GM21447 (cell line): Measurements from ENCODE around the gene KLF13.

ENCODE experiments used
- ATAC-seq: cut with Tn5 transposase; IDR thresholded peaks from one replicate; pipeline ENCODE4 v1.9.1; 2021; ENCODE audit not compliant: unreplicated experiment

KLF13 gene

GRCh38 chr15:31377030-31377429 lies 50.4 kb downstream of the KLF13 start:
- no peak for ATAC-seq

DNA sequence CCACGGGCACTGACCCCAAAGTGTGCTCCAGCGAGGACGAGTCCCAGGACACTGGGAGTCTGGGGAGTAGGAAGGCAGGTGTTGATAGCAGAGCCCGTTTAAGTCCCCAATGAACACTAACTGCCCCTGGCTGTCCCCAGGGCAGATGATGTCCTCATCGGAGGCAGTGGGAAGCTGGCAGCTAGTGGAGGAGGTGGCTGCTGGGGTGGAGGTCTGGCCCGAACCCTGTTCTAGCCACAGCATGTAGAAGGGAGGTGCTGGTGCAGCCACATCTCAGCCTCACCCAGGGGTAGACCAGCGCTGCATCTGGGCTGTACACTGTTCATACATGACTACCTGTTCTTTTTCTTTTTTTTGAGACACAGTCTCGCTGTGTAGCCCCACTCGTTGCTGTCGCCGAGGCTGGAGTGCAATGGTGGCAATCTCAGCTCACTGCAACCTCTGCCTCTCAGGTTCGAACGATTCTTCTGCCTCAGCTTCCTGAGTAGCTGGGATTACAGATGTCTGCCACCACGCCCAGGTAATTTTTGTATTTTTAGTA lies 51.8 kb downstream of the KLF13 start:
- no peak for ATAC-seq

- ATAC-seq = no peak
Observed at GRCh38 chr15:31379042-31379441, 52.4 kb downstream of the KLF13 start.

DNA sequence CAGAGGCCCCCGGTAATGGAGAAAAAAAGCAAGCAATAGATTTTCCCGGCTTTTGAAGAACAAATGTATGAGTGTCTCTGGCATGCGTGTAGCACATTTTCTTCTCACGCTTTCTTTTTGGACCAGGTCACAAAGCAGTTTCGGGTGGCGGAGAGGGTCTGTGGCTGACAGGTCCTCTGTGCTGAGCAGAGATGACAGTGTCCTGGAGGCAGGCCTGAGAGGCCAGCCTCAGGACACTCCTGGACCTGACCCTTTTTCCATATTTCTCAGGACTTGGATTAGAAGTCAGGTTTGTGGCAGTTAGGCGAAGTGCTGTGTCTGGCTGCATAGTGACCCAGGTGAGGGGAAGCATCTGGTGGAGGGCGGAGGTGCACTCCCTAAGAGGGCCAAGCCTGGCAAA lies 52.9 kb downstream of the KLF13 start:
- no peak for ATAC-seq

DNA sequence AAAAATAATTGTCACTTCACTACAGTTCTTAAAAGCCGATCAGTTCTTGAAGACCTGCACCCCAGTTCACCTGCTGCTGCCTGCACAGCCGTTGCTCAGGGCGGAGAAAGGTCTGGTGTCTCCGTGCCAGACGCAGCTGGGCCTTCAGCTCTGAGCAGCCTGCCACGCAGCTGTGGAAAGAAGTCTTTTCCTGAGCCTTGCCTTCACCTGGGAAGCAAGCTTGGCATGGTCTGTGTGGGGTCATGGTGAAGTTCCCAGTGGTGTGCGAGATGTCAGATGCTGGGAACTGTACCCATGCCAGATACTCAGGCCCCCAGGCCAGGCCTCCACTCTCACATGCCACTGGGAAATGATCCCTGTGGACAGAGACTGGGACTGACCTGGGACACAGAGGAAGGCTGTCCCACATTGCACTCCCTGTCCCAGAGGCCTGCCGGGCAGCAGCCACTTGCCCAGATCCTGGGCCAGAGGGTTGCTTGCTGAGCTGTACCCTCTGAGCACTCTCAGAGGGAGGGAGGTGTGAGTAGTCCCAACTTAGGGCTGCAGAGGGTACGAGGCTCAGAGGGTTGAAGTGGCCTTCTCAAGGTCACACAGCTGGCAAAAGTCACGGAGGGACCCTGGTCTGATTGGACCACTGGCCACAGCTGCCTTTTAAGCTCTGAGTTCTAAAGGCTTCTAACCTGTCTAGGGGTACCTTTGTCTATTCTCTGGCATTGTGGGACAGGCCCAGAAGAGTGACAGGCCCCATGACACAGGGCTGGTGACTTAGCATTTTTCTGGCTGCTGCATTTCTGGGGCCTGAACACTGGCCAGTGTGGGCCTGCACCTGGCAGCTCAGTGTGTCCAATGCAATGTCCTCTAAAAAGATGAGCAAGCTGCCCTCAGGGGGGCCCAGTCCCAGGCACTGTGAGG lies 55.4 kb downstream of the KLF13 start:
- no peak for ATAC-seq

GRCh38 chr15:31382713-31383045 lies 56.0 kb downstream of the KLF13 start:
- ATAC-seq = no peak

GRCh38 chr15:31383139-31383538 lies 56.5 kb downstream of the KLF13 start:
- ATAC-seq = no peak

DNA sequence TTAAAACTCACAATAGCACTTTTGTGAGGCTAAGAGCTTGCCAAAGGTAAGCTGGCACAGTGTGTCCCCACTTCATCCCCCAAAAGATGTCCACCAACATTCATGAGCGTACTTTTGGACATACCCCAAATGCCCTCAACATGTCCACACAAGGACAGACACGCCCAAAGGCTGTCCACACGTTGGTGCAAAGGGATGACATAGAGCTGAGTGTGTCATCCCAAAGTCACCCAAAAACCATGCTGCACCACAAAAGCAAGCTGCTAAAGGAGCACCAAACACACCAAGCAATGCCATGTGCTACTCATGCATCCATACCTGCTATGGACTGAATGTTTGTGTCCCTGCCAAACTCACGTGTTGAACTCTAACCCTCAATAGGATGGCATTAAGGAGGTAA lies 57.9 kb downstream of the KLF13 start:
- no peak for ATAC-seq

- no peak for ATAC-seq
Observed at GRCh38 chr15:31385736-31386135, 59.1 kb downstream of the KLF13 start.

- ATAC-seq = no peak
Observed at GRCh38 chr15:31387092-31387478, 60.5 kb downstream of the KLF13 start.

DNA sequence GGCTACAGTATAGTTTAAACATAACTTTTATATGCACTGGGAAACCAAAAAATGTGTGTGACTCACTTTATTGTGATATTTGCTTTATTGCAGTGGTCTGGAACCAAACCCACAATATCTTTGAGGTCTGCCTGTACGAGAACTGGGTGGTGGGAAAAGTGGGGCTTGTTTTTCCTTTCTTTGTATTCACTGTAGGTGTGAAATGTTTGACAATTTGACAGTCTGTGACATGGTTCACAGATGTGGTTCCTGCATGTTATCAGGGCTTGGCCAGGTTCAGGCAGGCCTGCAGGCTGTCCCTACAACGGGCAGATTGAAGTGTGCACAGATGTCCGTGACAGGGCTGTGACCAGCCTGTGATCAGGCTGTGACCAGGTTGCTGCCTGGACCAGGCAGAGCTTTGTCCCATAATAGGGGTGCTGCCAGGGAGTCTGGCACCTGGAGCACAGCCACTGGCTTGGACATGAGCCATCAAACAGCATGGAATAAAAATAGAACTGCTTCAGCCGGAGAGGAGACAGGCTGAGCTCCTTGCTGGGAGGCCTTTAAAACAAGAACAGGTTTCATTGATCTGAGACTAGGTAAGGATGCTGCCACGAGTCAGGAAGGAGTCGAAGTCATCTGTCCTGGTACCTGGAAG lies 61.0 kb downstream of the KLF13 start:
- ATAC-seq = no peak

- no peak for ATAC-seq
Observed at GRCh38 chr15:31389576-31389975, 62.9 kb downstream of the KLF13 start.

GRCh38 chr15:31390029-31390428 lies 63.4 kb downstream of the KLF13 start:
- no peak for ATAC-seq

DNA sequence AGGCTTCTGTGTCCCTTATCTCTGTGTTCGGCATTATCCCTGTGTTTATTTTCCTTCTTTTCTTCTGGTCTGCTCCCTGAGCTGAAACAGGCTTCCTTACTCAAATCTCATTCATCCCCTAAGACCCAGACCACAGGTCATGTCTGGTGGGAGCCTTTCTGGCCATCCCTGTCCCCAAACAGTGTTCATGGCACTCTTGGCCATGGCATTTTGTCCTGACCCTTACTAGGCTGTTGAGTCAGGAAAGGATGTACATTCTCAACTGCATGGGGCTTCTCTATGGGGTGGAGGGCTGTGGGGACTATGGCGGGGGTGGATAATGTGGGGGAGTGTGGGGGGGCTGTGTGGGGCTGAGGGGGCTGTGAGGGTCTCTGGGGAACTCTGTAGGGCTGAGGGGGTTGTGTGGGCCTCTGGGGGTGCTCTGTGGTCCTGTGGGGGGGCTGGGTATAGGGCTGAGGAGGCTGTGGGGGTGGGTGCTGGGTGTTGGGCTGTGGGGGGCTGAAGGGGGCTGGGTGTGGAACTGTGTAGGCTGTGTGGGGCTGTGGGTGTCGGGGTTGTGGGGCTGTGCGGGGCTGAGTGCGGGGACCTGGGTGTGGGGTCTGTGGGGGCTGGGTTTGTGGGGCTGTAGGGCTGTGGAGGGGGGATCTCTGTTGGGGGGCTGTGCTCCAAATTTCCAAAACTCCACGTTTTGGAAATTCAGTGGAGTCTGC lies 64.3 kb downstream of the KLF13 start:
- ATAC-seq = no peak

DNA sequence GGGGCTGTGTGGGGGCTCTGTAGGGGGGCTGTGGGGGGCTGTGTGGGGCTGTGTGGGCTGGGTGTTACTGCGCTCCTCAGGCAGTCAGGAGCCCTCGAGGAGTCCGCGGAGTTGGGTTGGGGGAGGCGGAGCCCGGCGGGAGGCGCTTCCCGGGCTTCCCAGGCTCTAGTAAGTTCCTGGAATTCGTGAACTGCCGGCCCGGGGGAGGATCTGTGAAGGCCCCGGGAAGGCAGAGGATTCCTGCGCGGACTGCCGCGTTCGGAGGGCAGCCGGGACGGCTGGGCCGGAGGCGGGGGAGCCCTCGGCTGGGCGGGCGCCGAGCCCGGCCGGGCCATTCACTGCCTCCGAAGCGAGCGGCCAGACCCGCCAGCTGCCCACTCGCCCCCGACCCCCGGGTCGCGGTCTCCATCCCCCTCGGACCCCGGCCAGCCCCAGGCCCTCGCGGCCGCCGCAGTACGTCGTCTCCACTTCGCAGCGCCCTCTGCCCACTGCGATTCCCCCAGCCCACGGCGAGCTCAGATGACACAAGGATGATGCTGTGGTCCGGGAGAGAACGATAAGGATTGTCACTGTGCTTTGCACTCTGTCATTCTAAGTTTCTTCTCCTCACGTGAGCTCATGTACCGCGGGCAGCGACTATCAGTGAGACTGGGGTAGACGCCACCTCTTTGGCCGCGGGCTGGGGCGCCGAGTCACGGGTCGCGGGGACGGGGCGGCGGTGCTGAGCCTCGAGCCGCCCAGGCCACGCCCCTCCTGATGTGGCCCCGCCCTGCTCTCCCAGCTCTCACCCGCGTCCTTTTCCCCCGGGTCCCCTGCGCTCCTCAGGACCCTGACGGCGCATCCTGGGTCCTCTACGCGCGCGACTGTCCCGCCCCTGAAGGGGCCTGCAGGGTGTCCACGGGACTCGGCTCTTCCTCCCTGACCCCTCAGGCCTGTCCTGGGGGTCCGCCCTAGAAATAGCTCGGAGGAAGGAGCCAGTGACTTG lies 65.3 kb downstream of the KLF13 start:
- peak; percentile 87 for ATAC-seq

DNA sequence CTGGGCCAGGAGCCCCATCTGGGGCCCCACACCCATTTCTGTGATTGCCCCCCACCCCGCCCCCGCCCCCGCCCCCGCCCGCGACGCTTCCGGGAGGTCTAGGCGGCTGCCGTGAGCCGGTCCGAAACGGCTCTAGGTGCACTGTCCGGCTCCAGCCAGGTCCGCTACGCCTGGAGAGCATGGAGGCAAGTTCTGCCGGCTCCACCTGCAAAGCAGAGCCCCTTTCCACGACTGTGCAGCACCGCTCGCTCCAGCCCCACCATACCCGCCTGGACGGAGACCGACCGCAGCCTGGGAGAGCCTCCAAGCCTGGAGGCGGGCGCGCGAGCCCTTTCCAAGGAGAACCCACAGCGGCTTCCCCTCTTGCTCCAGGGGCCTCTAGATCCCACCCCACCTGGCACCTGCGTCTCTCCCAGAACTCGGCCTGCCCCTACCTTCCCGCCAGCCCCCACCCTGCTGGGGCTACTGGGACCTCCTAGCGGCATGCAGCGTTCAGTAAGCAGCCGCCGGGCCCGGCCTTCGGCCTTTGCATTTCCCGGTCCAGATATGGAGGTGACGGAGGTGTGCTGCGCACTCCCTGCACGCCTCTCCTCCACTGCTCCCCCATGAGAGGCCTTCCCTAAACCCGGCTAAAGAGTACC lies 66.2 kb downstream of the KLF13 start:
- peak; percentile 44 for ATAC-seq

DNA sequence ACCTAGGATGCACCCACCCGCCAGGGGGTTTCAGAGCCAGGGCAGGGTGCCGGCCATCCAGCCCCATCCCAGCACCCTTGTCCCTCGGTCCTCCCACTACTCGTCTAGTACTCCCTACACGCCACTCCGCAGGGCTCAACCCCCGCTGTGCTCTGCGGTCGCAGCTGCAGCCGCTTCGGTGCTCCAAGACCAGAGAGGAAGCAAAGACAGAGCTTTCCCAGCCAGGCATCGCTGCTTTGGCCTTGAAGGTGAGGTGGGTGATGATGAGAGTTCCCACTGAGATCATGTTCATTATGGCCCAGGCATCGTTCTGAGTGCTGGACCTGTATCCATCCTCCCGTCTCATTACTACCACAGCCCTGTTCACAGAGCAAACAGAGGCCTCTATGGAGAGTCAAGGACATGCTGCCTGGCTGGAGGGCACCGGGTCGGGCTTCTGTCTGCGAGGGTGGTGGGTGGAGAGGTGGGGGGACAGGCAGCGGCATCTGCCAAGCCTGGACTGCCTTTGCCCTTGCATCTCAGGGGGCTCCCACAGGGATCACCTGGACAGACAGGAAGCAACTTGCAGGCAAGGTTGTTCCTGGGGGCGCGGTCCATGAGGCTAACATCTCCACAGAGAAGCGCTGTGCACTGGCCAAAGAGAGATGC lies 66.9 kb downstream of the KLF13 start:
- no peak for ATAC-seq

- ATAC-seq = no peak
Observed at GRCh38 chr15:31396881-31397560, 70.4 kb downstream of the KLF13 start.
